Trophoblast cell (in vitro differentiated cells and primary cell): ENCODE measurements around the gene CHST15.

Source experiments
- DNase-seq, 2 donors: peaks; one replicate each; pipeline ENCODE4 v3.0.0-alpha.2; 2016
- H2AFZ ChIP-seq: 2 replicates; pipeline ENCODE4 v1.6.1; 2013; ENCODE audit warnings: low read length, moderate library complexity, mild to moderate bottlenecking; ENCODE audit not compliant: insufficient read depth, poor library complexity
- H2AK5ac ChIP-seq: 2 replicates; pipeline ENCODE4 v1.6.1; 2013; ENCODE audit warnings: mild to moderate bottlenecking, low read length
- H2BK120ac ChIP-seq: 2 replicates; pipeline ENCODE4 v1.6.1; 2013; ENCODE audit warnings: low read length, mild to moderate bottlenecking, moderate library complexity; ENCODE audit not compliant: insufficient read depth, poor library complexity
- H2BK12ac ChIP-seq: 2 replicates; pipeline ENCODE4 v1.6.1; 2013; ENCODE audit warnings: mild to moderate bottlenecking, low read length, moderate library complexity
- H2BK5ac ChIP-seq: 2 replicates; pipeline ENCODE4 v1.6.1; 2013; ENCODE audit warnings: low read length, low read depth, moderate library complexity, mild to moderate bottlenecking; ENCODE audit not compliant: poor library complexity
- H3K14ac ChIP-seq: 2 replicates; pipeline ENCODE4 v1.6.1; 2013; ENCODE audit warnings: mild to moderate bottlenecking, low read length
- H3K18ac ChIP-seq: 2 replicates; pipeline ENCODE4 v1.6.1; 2013; ENCODE audit warnings: mild to moderate bottlenecking, low read length
- H3K23ac ChIP-seq: 2 replicates; pipeline ENCODE4 v1.6.1; 2013; ENCODE audit warnings: low read length
- H3K27ac ChIP-seq: 2 replicates; pipeline ENCODE4 v1.5.1; 2013; ENCODE audit warnings: low read depth, mild to moderate bottlenecking, inconsistent platforms, low read length, moderate library complexity
- H3K27me3 ChIP-seq: 2 replicates; pipeline ENCODE4 v1.6.1; 2013; ENCODE audit warnings: inconsistent platforms, mild to moderate bottlenecking, low read length, moderate library complexity; ENCODE audit not compliant: insufficient read depth
- H3K36me3 ChIP-seq, 2 experiments: 1 replicate in 1 of 2; 2 replicates in 1 of 2; pipeline ENCODE4 v1.6.1; 2013; ENCODE audit warnings: low read length in 2 of 2, mild to moderate bottlenecking in 2 of 2, moderate library complexity in 1 of 2; ENCODE audit not compliant: insufficient read depth in 2 of 2, control insufficient read depth in 1 of 2
- H3K4ac ChIP-seq: 2 replicates; pipeline ENCODE4 v1.6.1; 2013; ENCODE audit warnings: low read depth, mild to moderate bottlenecking, low read length, moderate library complexity
- H3K4me1 ChIP-seq, 2 experiments: 1 replicate in 1 of 2; 2 replicates in 1 of 2; pipeline ENCODE4 v1.6.1; 2013; ENCODE audit warnings: low read length in 2 of 2, mild to moderate bottlenecking in 2 of 2, moderate library complexity in 1 of 2; ENCODE audit not compliant: insufficient read depth in 2 of 2, control insufficient read depth in 1 of 2
- H3K4me2 ChIP-seq: 2 replicates; pipeline ENCODE4 v1.6.1; 2013; ENCODE audit warnings: inconsistent platforms, mild to moderate bottlenecking, low read length, moderate library complexity
- H3K4me3 ChIP-seq: 2 replicates; pipeline ENCODE4 v1.5.1; 2013; ENCODE audit warnings: mild to moderate bottlenecking, low read depth, low read length, inconsistent platforms
- H3K79me1 ChIP-seq: one replicate; pipeline ENCODE4 v1.6.1; 2013; ENCODE audit warnings: low read length
- H3K79me2 ChIP-seq: 2 replicates; pipeline ENCODE4 v1.6.1; 2013; ENCODE audit warnings: low read length, mild to moderate bottlenecking; ENCODE audit not compliant: control insufficient read depth, insufficient read depth, poor library complexity
- H3K9ac ChIP-seq: 2 replicates; pipeline ENCODE4 v1.6.1; 2013; ENCODE audit warnings: mild to moderate bottlenecking, low read length
- H3K9me3 ChIP-seq: 2 replicates; pipeline ENCODE4 v1.6.1; 2013; ENCODE audit warnings: low read depth, mild to moderate bottlenecking, control low read depth, inconsistent platforms, low read length; ENCODE audit not compliant: insufficient read depth
- H4K12ac ChIP-seq: 2 replicates; pipeline ENCODE4 v1.6.1; 2013; ENCODE audit warnings: low read depth, mild to moderate bottlenecking, low read length, moderate library complexity
- H4K8ac ChIP-seq: 2 replicates; pipeline ENCODE4 v1.6.1; 2013; ENCODE audit warnings: low read depth, mild to moderate bottlenecking, low read length, moderate library complexity
- H4K91ac ChIP-seq: one replicate; pipeline ENCODE4 v1.6.1; 2013; ENCODE audit warnings: low read depth, mild to moderate bottlenecking, low read length, moderate library complexity
- WGBS: extraction: QIAGEN DNeasy Blood & Tissue Kit; methylation state at CpG from one replicate; pipeline ENCODE4 v1.1.7; 2013; ENCODE audit warnings: missing lambda C conversion rate; ENCODE audit not compliant: insufficient read length, insufficient coverage; ENCODE audit errors: extremely low coverage; 5-methylcytosine and 5-hydroxymethylcytosine counted together

The CHST15 gene

GRCh38 chr10:123962756-123963530, 130.5 kb downstream of the CHST15 start:
- no peak overlapping the region for H4K91ac ChIP-seq
- no peaks in the 10 kb centered on the region for H3K27me3 ChIP-seq
- no peaks in the 10 kb centered on the region for H3K36me3 ChIP-seq
- H2BK5ac ChIP-seq = no peak overlapping the region
- no CpG with 5 or more reads among the region's 10 CpGs for WGBS
- no peaks in the 10 kb centered on the region for H3K79me2 ChIP-seq
- no peaks in the 10 kb centered on the region for H3K4me1 ChIP-seq
- no peak overlapping the region for H3K9ac ChIP-seq
- DNase-seq = no peak
- H3K79me1 ChIP-seq = no peaks in the 10 kb centered on the region
- H2BK12ac ChIP-seq = no peak overlapping the region
- no peak overlapping the region for H4K12ac ChIP-seq
- no peak overlapping the region for H3K4me3 ChIP-seq
- H2AFZ ChIP-seq = no peak overlapping the region
- no peak overlapping the region for H3K4ac ChIP-seq
- no peak overlapping the region for H3K4me2 ChIP-seq
- no peak overlapping the region for H3K18ac ChIP-seq
- no peak overlapping the region for H2AK5ac ChIP-seq
- no peak overlapping the region for H4K8ac ChIP-seq
- H2BK120ac ChIP-seq = no peak overlapping the region
- H3K27ac ChIP-seq = no peak overlapping the region
- no peak overlapping the region for H3K14ac ChIP-seq
- no peaks in the 10 kb centered on the region for H3K9me3 ChIP-seq
- H3K23ac ChIP-seq = no peak overlapping the region

DNA sequence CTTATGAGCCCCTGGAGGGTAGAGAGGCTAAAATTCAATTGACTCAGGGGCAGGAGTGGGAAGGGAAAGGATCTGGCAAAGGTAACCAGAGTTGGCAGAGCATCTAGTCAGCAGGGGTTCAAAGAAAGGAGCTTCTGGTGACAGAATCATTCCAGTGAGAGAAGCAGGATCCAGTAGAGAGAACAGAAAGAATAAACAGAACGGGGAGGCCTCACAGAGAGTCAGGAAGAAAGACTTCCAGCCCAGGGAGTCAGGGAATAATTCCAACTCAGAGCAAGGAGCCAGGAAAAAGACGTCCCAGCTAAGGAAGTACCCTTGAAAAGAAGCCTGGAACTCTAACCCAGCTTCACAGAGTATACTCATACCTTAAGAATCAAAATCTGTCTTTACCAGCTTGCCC, 135.2 kb downstream of the CHST15 start:
- Histone ChIP-seq H3K23ac (no peak overlapping the region), H3K4ac (no peak overlapping the region), H4K12ac (no peak overlapping the region), H3K27ac (no peak overlapping the region), H3K36me3 (no peaks in the 10 kb centered on the region), H4K91ac (no peak overlapping the region), H3K27me3 (no peaks in the 10 kb centered on the region), H2BK120ac (no peak overlapping the region), H2AK5ac (no peak overlapping the region), H3K4me1 (no peaks in the 10 kb centered on the region), H2AFZ (no peak overlapping the region), H4K8ac (no peak overlapping the region), H3K4me2 (no peak overlapping the region), H3K4me3 (no peak overlapping the region), H3K9me3 (no peaks in the 10 kb centered on the region), H3K79me2 (no peaks in the 10 kb centered on the region), H3K9ac (no peak overlapping the region), H3K18ac (no peak overlapping the region), H2BK12ac (no peak overlapping the region), H3K79me1 (no peaks in the 10 kb centered on the region), H3K14ac (no peak overlapping the region), H2BK5ac (no peak overlapping the region)
- no peak for DNase-seq
- WGBS = no CpG with 5 or more reads among the region's 2 CpGs
